ENCODE measurements around the gene TNFAIP3.
A peak's percentile ranks its signal among the peaks of the same experiment; 100 is the strongest.

DNA sequence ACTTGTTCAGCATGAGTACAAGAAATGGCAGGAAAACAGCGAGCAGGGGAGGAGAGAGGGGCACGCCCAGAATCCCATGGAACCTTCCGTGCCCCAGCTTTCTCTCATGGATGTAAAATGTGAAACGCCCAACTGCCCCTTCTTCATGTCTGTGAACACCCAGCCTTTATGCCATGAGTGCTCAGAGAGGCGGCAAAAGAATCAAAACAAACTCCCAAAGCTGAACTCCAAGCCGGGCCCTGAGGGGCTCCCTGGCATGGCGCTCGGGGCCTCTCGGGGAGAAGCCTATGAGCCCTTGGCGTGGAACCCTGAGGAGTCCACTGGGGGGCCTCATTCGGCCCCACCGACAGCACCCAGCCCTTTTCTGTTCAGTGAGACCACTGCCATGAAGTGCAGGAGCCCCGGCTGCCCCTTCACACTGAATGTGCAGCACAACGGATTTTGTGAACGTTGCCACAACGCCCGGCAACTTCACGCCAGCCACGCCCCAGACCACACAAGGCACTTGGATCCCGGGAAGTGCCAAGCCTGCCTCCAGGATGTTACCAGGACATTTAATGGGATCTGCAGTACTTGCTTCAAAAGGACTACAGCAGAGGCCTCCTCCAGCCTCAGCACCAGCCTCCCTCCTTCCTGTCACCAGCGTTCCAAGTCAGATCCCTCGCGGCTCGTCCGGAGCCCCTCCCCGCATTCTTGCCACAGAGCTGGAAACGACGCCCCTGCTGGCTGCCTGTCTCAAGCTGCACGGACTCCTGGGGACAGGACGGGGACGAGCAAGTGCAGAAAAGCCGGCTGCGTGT lies 11.6 kb downstream of the TNFAIP3 start:
- TF ChIP-seq, protein P1, sequence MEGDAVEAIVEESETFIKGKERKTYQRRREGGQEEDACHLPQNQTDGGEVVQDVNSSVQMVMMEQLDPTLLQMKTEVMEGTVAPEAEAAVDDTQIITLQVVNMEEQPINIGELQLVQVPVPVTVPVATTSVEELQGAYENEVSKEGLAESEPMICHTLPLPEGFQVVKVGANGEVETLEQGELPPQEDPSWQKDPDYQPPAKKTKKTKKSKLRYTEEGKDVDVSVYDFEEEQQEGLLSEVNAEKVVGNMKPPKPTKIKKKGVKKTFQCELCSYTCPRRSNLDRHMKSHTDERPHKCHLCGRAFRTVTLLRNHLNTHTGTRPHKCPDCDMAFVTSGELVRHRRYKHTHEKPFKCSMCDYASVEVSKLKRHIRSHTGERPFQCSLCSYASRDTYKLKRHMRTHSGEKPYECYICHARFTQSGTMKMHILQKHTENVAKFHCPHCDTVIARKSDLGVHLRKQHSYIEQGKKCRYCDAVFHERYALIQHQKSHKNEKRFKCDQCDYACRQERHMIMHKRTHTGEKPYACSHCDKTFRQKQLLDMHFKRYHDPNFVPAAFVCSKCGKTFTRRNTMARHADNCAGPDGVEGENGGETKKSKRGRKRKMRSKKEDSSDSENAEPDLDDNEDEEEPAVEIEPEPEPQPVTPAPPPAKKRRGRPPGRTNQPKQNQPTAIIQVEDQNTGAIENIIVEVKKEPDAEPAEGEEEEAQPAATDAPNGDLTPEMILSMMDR (IDR thresholded peaks at IDR 0.05; ENCODE audit: insufficient read depth, low read depth, low read length) = peak; percentile 12
- no peak for TF ChIP-seq EZH2 (IDR thresholded peaks at IDR 0.05; ENCODE audit: insufficient read depth, low read length)

Data from astrocyte (in vitro differentiated cells and primary cell).